K562 (cell line): ENCODE data around the gene BRD4. TPM values are rescaled to one million over a fixed set of nuclear protein-coding genes. Genes with fewer than 3 reads are reported as not detected.

Source experiments
- ESRRA ChIP-seq: fragments of 450-650 bp; IDR thresholded peaks from 2 replicates; pipeline ENCODE4 v1.6.1; 2014; ENCODE audit warnings: low read depth, mild to moderate bottlenecking, moderate library complexity, borderline replicate concordance
- HMG20B ChIP-seq: fragments of 250-450 bp; sonication (Bioruptor Pico); IDR thresholded peaks from 2 replicates; pipeline ENCODE4 v1.5.0; 2021; ENCODE audit warnings: mild to moderate bottlenecking
- MBD2 ChIP-seq: sonication (generic); IDR thresholded peaks from 2 replicates; pipeline ENCODE4 v1.6.1; 2016; ENCODE audit warnings: low read depth, borderline replicate concordance
- NFIC ChIP-seq: fragments of 450-650 bp; IDR thresholded peaks from 2 replicates; pipeline ENCODE4 v1.6.1; 2017; ENCODE audit warnings: mild to moderate bottlenecking, inconsistent platforms
- NFYB ChIP-seq: IDR thresholded peaks from 2 replicates; pipeline ENCODE4 v1.6.1; 2011; ENCODE audit warnings: mild to moderate bottlenecking, moderate library complexity; ENCODE audit not compliant: insufficient read length; ENCODE audit errors: extremely low read depth
- NR2C2 ChIP-seq, 2 experiments: fragments of 200-800 bp in 1 of 2; sonication (Bioruptor generic) in 1 of 2; sonication (generic) in 1 of 2; formaldehyde crosslinking in 1 of 2; IDR thresholded peaks; 2 replicates each; pipeline versions ENCODE4 v1.6.1 to v1.8.0; 2016 to 2022; ENCODE audit warnings: mild to moderate bottlenecking in 1 of 2, missing compliant biosample characterization in 1 of 2, missing genetic modification characterization in 1 of 2, missing genetic modification reagents in 1 of 2
- POLR2H ChIP-seq: IDR thresholded peaks from 2 replicates; pipeline ENCODE4 v1.6.1; 2016; ENCODE audit warnings: missing genetic modification characterization, low read depth, mild to moderate bottlenecking, control low read depth, missing compliant biosample characterization, moderate library complexity
- SIN3A ChIP-seq, 2 experiments: fragments of 150-350 bp in 1 of 2; IDR thresholded peaks; 2 replicates each; pipeline ENCODE4 v1.6.1; 2011 to 2016; ENCODE audit warnings: borderline replicate concordance in 2 of 2, low read depth in 2 of 2, low read length in 2 of 2, mild to moderate bottlenecking in 2 of 2, moderate library complexity in 2 of 2; ENCODE audit not compliant: control insufficient read depth in 1 of 2
- SIRT6 ChIP-seq: IDR thresholded peaks from one replicate; pipeline ENCODE4 v1.6.1; 2012; ENCODE audit warnings: low read depth, mild to moderate bottlenecking, control low read depth, inconsistent platforms, low read length, moderate library complexity
- SUPT5H ChIP-seq: fragments of 450-650 bp; IDR thresholded peaks from 2 replicates; pipeline ENCODE4 v1.6.1; 2016
- ZNF143 ChIP-seq: sonication (generic); formaldehyde crosslinking; IDR thresholded peaks from 2 replicates; pipeline ENCODE4 v1.9.0; 2022; ENCODE audit warnings: mild to moderate bottlenecking, missing genetic modification reagents
- polyA plus RNA-seq, 8 experiments: library from polyadenylated mRNA; depleted of rRNA in 4 of 8; stranded (reverse) in 5 of 8; unstranded in 3 of 8; fragments of >200 nt; fragmentation: Nextera tagmentation in 2 of 8; fragmentation: Illumina TruSeq in 1 of 8; extraction: Ambion mirVana in 2 of 8; extraction: Trizol in 1 of 8; gene quantifications; 2 replicates each; pipeline versions ENCODE4 v1.2.1 to v1.2.3, GENCODE V29; 2011 to 2014; ENCODE audit warnings: inconsistent platforms in 1 of 8, missing spikeins in 1 of 8
- total RNA-seq, 7 experiments: library from RNA; depleted of rRNA in 6 of 7; stranded (reverse); fragments of >200 nt in 6 of 7; fragmentation: Illumina TruSeq in 2 of 7; extraction: Trizol in 2 of 7; gene quantifications; 2 replicates each; pipeline versions ENCODE4 v1.2.1 to v1.2.3, GENCODE V29; 2011 to 2021; ENCODE audit warnings: low replicate concordance in 1 of 7
- TF ChIP-seq, protein P1 (sequence below): IDR thresholded peaks from 2 replicates; pipeline ENCODE4 v1.6.1; 2011; ENCODE audit not compliant: insufficient read length; ENCODE audit errors: extremely low read depth
- TF ChIP-seq, protein P2 (sequence below): fragments of 450-650 bp; conservative IDR thresholded peaks from 2 replicates; pipeline ENCODE4 v1.6.1; 2016; ENCODE audit warnings: missing genetic modification characterization, low read depth, mild to moderate bottlenecking, missing compliant biosample characterization, moderate library complexity
- TF ChIP-seq, protein P3 (sequence below): sonication (generic); formaldehyde crosslinking; IDR thresholded peaks from 2 replicates; pipeline ENCODE4 v1.8.1; 2023; ENCODE audit warnings: mild to moderate bottlenecking, missing genetic modification reagents, moderate library complexity
- TF ChIP-seq, protein P4 (sequence below), 2 experiments: fragments of 450-650 bp in 1 of 2; sonication (generic) in 1 of 2; formaldehyde crosslinking in 1 of 2; IDR thresholded peaks in 1 of 2; conservative IDR thresholded peaks in 1 of 2; 2 replicates each; pipeline versions ENCODE4 v1.6.1 to v1.8.1; 2016 to 2023; ENCODE audit warnings: mild to moderate bottlenecking in 2 of 2, moderate library complexity in 2 of 2, inconsistent platforms in 1 of 2, missing genetic modification reagents in 1 of 2
- TF ChIP-seq, protein P5 (sequence below): fragments of 250-450 bp; sonication (Bioruptor Pico); IDR thresholded peaks from 2 replicates; pipeline ENCODE4 v1.8.0; 2021; ENCODE audit warnings: moderate library complexity, mild to moderate bottlenecking, inconsistent platforms
- TF ChIP-seq, protein P6 (sequence below): IDR thresholded peaks from 3 replicates; pipeline ENCODE4 v1.6.1; 2011; ENCODE audit warnings: borderline replicate concordance, mild to moderate bottlenecking, moderate library complexity; ENCODE audit not compliant: insufficient read length; ENCODE audit errors: extremely low read depth

The BRD4 gene
- total and polyA plus RNA-seq, 9 of the 15 experiments (the other 6 are each of a cell fraction or from before 2014, with no cell fraction given), result 1.8 to 105 (median 15.6) TPM

DNA sequence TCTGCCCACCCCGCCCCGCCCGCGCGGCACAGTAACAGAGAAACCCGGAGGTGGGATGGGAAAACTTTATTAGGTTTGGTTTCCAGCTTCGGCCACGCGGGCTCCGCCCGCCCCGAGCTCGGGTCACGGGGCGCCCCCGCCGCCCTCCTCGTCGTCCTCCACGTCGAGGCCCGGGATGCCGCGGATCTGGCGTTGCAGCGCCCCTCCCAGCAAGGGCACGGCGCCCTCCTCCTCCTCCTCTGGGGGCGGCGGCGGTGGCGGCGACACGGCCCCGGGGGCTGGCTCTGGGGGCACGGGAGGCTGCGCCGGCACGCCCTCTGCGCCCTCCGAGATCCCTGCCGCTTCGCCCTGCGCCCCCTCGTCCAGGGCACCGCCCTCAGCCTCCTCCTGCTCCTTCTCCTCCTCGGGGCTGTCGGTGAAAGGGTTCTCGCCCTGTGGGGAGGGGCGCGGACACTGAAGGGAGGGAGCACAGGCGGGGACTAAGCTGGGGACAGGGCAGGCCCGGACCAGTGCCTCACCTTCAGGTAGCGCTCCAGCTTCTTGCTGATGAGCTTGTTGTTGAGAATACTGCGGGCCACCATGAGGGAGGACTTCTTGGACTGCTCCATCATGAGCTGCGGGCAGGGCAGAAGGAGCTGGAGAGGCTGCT is 47.8 kb upstream of the BRD4 start (continued):
- TF ChIP-seq, protein P1, sequence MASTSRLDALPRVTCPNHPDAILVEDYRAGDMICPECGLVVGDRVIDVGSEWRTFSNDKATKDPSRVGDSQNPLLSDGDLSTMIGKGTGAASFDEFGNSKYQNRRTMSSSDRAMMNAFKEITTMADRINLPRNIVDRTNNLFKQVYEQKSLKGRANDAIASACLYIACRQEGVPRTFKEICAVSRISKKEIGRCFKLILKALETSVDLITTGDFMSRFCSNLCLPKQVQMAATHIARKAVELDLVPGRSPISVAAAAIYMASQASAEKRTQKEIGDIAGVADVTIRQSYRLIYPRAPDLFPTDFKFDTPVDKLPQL, result no peak
- peak in 1 of 2 experiments; percentile 48; a peak in 1 of 4 replicates for TF ChIP-seq SIN3A (IDR thresholded peaks at IDR 0.05; ENCODE audit: borderline replicate concordance in 2 of 2, control insufficient read depth in 1 of 2, low read depth in 2 of 2, low read length in 2 of 2)
- TF ChIP-seq MBD2, result no peak
- TF ChIP-seq, protein P2, sequence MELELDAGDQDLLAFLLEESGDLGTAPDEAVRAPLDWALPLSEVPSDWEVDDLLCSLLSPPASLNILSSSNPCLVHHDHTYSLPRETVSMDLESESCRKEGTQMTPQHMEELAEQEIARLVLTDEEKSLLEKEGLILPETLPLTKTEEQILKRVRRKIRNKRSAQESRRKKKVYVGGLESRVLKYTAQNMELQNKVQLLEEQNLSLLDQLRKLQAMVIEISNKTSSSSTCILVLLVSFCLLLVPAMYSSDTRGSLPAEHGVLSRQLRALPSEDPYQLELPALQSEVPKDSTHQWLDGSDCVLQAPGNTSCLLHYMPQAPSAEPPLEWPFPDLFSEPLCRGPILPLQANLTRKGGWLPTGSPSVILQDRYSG (tag), result no peak
- no peak for TF ChIP-seq SIRT6
- TF ChIP-seq POLR2H (tag), result no peak
- TF ChIP-seq ZNF143 (CRISPR knock-in tag), result peak; percentile 7; the same call in 1 of the 2 replicates
- TF ChIP-seq, protein P3, sequence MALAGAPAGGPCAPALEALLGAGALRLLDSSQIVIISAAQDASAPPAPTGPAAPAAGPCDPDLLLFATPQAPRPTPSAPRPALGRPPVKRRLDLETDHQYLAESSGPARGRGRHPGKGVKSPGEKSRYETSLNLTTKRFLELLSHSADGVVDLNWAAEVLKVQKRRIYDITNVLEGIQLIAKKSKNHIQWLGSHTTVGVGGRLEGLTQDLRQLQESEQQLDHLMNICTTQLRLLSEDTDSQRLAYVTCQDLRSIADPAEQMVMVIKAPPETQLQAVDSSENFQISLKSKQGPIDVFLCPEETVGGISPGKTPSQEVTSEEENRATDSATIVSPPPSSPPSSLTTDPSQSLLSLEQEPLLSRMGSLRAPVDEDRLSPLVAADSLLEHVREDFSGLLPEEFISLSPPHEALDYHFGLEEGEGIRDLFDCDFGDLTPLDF (CRISPR knock-in tag), result no peak
- TF ChIP-seq HMG20B, result no peak
- no peak for TF ChIP-seq NR2C2 (CRISPR knock-in tag; IDR thresholded peaks at IDR 0.05)
- no peak for TF ChIP-seq NR2C2 (tag; IDR thresholded peaks at IDR 0.05)
- TF ChIP-seq, protein P4, sequence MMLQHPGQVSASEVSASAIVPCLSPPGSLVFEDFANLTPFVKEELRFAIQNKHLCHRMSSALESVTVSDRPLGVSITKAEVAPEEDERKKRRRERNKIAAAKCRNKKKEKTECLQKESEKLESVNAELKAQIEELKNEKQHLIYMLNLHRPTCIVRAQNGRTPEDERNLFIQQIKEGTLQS (IDR thresholded peaks at IDR 0.05), result no peak
- TF ChIP-seq, protein P4 (CRISPR knock-in tag; conservative IDR thresholded peaks at IDR 0.05), result no peak
- TF ChIP-seq, protein P5, sequence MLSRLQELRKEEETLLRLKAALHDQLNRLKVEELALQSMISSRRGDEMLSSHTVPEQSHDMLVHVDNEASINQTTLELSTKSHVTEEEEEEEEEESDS (CRISPR knock-in tag), result no peak
- no peak for TF ChIP-seq NFYB
- TF ChIP-seq, protein P6, sequence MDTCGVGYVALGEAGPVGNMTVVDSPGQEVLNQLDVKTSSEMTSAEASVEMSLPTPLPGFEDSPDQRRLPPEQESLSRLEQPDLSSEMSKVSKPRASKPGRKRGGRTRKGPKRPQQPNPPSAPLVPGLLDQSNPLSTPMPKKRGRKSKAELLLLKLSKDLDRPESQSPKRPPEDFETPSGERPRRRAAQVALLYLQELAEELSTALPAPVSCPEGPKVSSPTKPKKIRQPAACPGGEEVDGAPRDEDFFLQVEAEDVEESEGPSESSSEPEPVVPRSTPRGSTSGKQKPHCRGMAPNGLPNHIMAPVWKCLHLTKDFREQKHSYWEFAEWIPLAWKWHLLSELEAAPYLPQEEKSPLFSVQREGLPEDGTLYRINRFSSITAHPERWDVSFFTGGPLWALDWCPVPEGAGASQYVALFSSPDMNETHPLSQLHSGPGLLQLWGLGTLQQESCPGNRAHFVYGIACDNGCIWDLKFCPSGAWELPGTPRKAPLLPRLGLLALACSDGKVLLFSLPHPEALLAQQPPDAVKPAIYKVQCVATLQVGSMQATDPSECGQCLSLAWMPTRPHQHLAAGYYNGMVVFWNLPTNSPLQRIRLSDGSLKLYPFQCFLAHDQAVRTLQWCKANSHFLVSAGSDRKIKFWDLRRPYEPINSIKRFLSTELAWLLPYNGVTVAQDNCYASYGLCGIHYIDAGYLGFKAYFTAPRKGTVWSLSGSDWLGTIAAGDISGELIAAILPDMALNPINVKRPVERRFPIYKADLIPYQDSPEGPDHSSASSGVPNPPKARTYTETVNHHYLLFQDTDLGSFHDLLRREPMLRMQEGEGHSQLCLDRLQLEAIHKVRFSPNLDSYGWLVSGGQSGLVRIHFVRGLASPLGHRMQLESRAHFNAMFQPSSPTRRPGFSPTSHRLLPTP, result no peak
- TF ChIP-seq ESRRA, result peak; percentile 26; the same call in 1 of the 2 replicates
- TF ChIP-seq SUPT5H, result no peak; the same call in 1 of the 2 replicates
- peak; percentile 50 for TF ChIP-seq NFIC
